Gastrocnemius medialis (tissue), 4 donors: Measurements from ENCODE around the gene THEMIS2. TPM values are rescaled to one million over a fixed set of nuclear protein-coding genes. Genes with fewer than 3 reads are reported as not detected.

ENCODE experiments used
- ATAC-seq, 2 donors: fragments of 150-250 bp; one replicate each; pipeline ENCODE4 v1.9.1; 2016
- DNase-seq, 2 donors: peaks; one replicate each; pipeline ENCODE4 v3.0.0-alpha.2; 2019
- H3K27ac ChIP-seq, 4 donors: fragments of 200-600 bp; sonication (generic); 1 replicate in 1 of 4; 2 replicates in 3 of 4; pipeline ENCODE4 v1.5.1; 2016 to 2018; ENCODE audit warnings: mild to moderate bottlenecking in 2 of 4, moderate library complexity in 1 of 4
- H3K27me3 ChIP-seq, 3 donors: fragments of 200-600 bp; sonication (generic) in 2 of 3; 1 replicate in 1 of 3; 2 replicates in 2 of 3; pipeline versions ENCODE4 v1.5.1 to v1.6.0; 2016 to 2019; ENCODE audit warnings: mild to moderate bottlenecking in 1 of 3, moderate library complexity in 1 of 3
- H3K36me3 ChIP-seq, 2 donors: fragments of 200-600 bp; sonication (generic) in 1 of 2; one replicate each; pipeline ENCODE4 v1.5.1; 2017 to 2018
- H3K4me1 ChIP-seq, 2 donors: fragments of 200-600 bp; sonication (generic) in 1 of 2; one replicate each; pipeline ENCODE4 v1.5.1; 2016 to 2017; ENCODE audit warnings: mild to moderate bottlenecking in 2 of 2
- H3K4me3 ChIP-seq, 4 donors: fragments of 200-600 bp; sonication (generic) in 3 of 4; 1 replicate in 1 of 4; 2 replicates in 3 of 4; pipeline ENCODE4 v1.5.1; 2016 to 2019; ENCODE audit warnings: mild to moderate bottlenecking in 2 of 4
- H3K9me3 ChIP-seq, 3 donors: fragments of 200-600 bp; sonication (generic) in 2 of 3; 1 replicate in 1 of 3; 2 replicates in 2 of 3; pipeline ENCODE4 v1.5.1; 2016 to 2019
- CTCF ChIP-seq, 5 experiments: fragments of 450-650 bp in 3 of 5; fragments of 200-600 bp in 2 of 5; sonication (generic) in 2 of 5; IDR thresholded peaks in 4 of 5; conservative IDR thresholded peaks in 1 of 5; 1 replicate in 4 of 5; 2 replicates in 1 of 5; pipeline ENCODE4 v1.5.1; 2016 to 2019; ENCODE audit warnings: antibody characterized with exemption in 5 of 5, mild to moderate bottlenecking in 3 of 5, moderate library complexity in 3 of 5
- POLR2A ChIP-seq, 2 donors: fragments of 450-650 bp; IDR thresholded peaks; one replicate each; pipeline ENCODE4 v1.6.1; 2017; ENCODE audit warnings: antibody characterized with exemption in 2 of 2, mild to moderate bottlenecking in 2 of 2, moderate library complexity in 2 of 2
- in situ Hi-C, 4 donors: fragments of 200-750 bp; cut with MboI; loops; one replicate each; pipeline versions ENCODE4 v1.15.0 to v1.8.0; 2017; ENCODE audit warnings: low sequenced_read_pairs in 4 of 4
- intact Hi-C: fragments of 100-400 bp; cut with DNase I; formaldehyde crosslinking; loops from one replicate; pipeline ENCODE4 v1.15.1; 2023; ENCODE audit warnings: low total_unique reads
- total RNA-seq, 4 donors: library from RNA; depleted of rRNA; stranded (reverse); fragments of >200 nt; gene quantifications; one replicate each; pipeline versions ENCODE4 v1.1.0 to v1.2.3, GENCODE V29; 2016

Gene THEMIS2
- total RNA-seq, 4 donors from 2014 or later: 2.3 to 10.8 (median 7.6) TPM

- in situ Hi-C loops: no loop called here
- intact Hi-C loops: loop anchor here (2.0 to 5.0 kb wide), 3 partner anchors 59 to 674 kb away; partner anchors contain the start of genes FAM76A, SLC9A1 and STX12
- Histone ChIP-seq H3K36me3 (peaks cover 0 to 21% of the 10 kb centered on the region in 2 donors), H3K27ac (peak within 1 kb of the TSS; percentile 86 to 92 (median 87)), H3K9me3 (no peaks in the 10 kb centered on the region), H3K27me3 (no peaks in the 10 kb centered on the region), H3K4me3 (peak within 1 kb of the TSS; percentile 86 to 95 (median 91)), H3K4me1 (peaks cover 20 to 36% of the 10 kb centered on the region in 2 donors)
- ATAC-seq (peak; percentile 98 to 99), DNase-seq (peak; percentile 87 to 91)
- no peak for TF ChIP-seq CTCF (IDR thresholded peaks at IDR 0.05 in 4 of 5, conservative IDR thresholded peaks at IDR 0.05 in 1 of 5)
- TF ChIP-seq POLR2A (IDR thresholded peaks at IDR 0.05): peak; percentile 75 to 80
These were observed 41.5 kb upstream of the THEMIS2 start, which contains the start of gene PPP1R8 for GRCh38 chr1:27830621-27831440. Gene PPP1R8 (plus strand): TSS chr1:27830782. CDS start chr1:27830836, 54 bp downstream.

DNA sequence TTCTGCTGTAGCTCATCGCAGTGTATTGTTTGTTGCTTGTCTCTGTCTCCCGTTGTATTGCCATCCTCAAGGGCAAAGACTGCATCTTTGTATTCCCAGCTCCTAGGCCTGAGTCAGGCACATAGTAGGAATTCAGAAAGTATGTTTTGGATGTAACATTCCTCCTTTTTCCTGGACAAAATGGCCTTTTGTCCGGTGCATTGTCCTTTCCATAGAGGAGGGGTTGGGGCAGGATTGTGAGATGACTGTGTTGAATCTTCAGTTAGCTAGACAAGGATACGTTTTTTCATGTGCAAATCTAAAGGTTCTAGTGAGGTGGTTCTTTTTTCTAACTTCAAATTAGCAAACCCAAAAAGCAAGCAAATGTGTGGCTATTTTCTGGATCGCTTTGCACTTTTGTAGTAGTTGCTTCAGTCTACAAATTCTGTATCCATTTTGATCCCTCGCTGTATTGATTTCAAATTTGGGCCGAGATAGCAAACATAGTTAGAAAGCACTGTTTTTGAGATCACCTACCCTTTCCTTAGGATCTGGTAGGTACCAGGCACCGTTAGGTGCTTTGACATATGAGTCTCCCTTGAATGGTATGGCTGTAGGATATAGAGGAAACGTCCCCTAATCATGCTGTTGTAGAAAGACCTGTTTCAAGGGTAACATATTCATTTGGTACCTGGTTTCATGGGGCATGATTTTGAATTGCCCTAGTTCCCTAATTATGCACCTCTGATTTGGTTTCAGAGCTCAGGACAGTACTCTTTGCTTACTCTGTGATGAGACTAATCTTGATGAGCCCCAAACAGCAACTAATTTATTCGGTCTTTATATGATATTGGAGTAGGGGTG lies 40.6 kb upstream of the THEMIS2 start:
- Histone ChIP-seq H3K4me1 (peaks cover 20 to 38% of the 10 kb centered on the region in 2 donors), H3K36me3 (peaks cover 0 to 21% of the 10 kb centered on the region in 2 donors), H3K27ac (peak overlapping the region; percentile 86 to 92 (median 87)), H3K27me3 (no peaks in the 10 kb centered on the region), H3K4me3 (peak overlapping the region; percentile 86 to 95 (median 91)), H3K9me3 (no peaks in the 10 kb centered on the region)
- ATAC-seq (no peak), DNase-seq (no peak)
- in situ Hi-C loops (no loop called here), intact Hi-C loops (loop anchor here (2.0 to 5.0 kb wide), 3 partner anchors 59 to 674 kb away; partner anchors contain the start of genes FAM76A, SLC9A1 and STX12)
- no peak for TF ChIP-seq POLR2A (IDR thresholded peaks at IDR 0.05)
- no peak for TF ChIP-seq CTCF (IDR thresholded peaks at IDR 0.05 in 4 of 5, conservative IDR thresholded peaks at IDR 0.05 in 1 of 5)

- ATAC-seq: no peak
- Histone ChIP-seq H3K27me3 (no peaks in the 10 kb centered on the region), H3K9me3 (no peaks in the 10 kb centered on the region), H3K36me3 (peaks cover 0 to 25% of the 10 kb centered on the region in 2 donors), H3K4me1 (peaks cover 20 to 38% of the 10 kb centered on the region in 2 donors), H3K27ac (no peak overlapping the region), H3K4me3 (no peak overlapping the region)
- no peak for DNase-seq
- in situ Hi-C loops: no loop called here
- TF ChIP-seq CTCF (IDR thresholded peaks at IDR 0.05 in 4 of 5, conservative IDR thresholded peaks at IDR 0.05 in 1 of 5) (no peak), POLR2A (IDR thresholded peaks at IDR 0.05) (no peak)
- intact Hi-C loops: loop anchor here (5.0 kb wide), 2 partner anchors 60 to 675 kb away; partner anchors contain the start of genes SLC9A1 and STX12
These were observed 39.6 kb upstream of the THEMIS2 start for GRCh38 chr1:27832762-27833161.

DNA sequence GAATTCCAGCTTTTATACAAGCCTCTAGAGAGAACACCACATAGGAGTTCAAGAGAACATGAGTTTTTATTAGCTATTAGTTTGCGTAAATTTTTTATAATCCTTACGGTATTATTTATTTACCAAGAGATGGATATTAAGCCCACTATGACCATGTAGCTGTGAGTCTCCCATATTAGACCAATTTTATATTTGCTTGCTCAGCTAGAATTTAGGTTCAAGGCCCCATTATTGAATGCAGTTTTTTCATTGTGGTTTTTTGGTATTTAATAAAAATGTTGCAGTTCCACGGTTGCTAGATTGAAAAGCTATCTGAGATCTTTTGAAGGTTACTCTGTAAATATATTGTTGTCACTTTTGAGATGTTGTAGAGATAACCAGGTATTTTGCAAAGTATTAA lies 38.9 kb upstream of the THEMIS2 start:
- Histone ChIP-seq H3K27ac (no peak overlapping the region), H3K36me3 (peaks cover 0 to 25% of the 10 kb centered on the region in 2 donors), H3K4me3 (no peak overlapping the region), H3K27me3 (no peaks in the 10 kb centered on the region), H3K9me3 (no peaks in the 10 kb centered on the region), H3K4me1 (peaks cover 20 to 38% of the 10 kb centered on the region in 2 donors)
- intact Hi-C loops (loop anchor here (5.0 kb wide), 2 partner anchors 61 to 676 kb away; partner anchors contain the start of genes SLC9A1 and STX12), in situ Hi-C loops (no loop called here)
- no peak for DNase-seq
- ATAC-seq: no peak
- no peak for TF ChIP-seq CTCF (IDR thresholded peaks at IDR 0.05 in 4 of 5, conservative IDR thresholded peaks at IDR 0.05 in 1 of 5)
- no peak for TF ChIP-seq POLR2A (IDR thresholded peaks at IDR 0.05)
